Neural progenitor cell (in vitro differentiated cells): ENCODE results near the gene PRRC2C. TPM values are rescaled to one million over a fixed set of nuclear protein-coding genes. Genes with fewer than 3 reads are reported as not detected.

Experiments used
- DNase-seq: peaks from one replicate; pipeline ENCODE4 v3.0.0-alpha.2; 2016; ENCODE audit warnings: low spot score
- H2AFZ ChIP-seq: fragments of 200-600 bp; sonication (generic); replicated peaks from 2 replicates; pipeline ENCODE4 v1.6.1; 2016; ENCODE audit warnings: antibody characterized with exemption
- H3F3A ChIP-seq: fragments of 200-600 bp; sonication (generic); 2 replicates; pipeline ENCODE4 v1.6.1; 2016; ENCODE audit warnings: antibody characterized with exemption, low read depth
- H3K27ac ChIP-seq: fragments of 200-600 bp; sonication (generic); 2 replicates; pipeline ENCODE4 v1.5.1; 2016; ENCODE audit warnings: mild to moderate bottlenecking
- H3K27me3 ChIP-seq: fragments of 200-600 bp; sonication (generic); 2 replicates; pipeline ENCODE4 v1.6.1; 2016; ENCODE audit warnings: mild to moderate bottlenecking, moderate library complexity
- H3K36me3 ChIP-seq: fragments of 200-600 bp; sonication (generic); 2 replicates; pipeline ENCODE4 v1.5.1; 2016
- H3K4me1 ChIP-seq: fragments of 200-600 bp; sonication (generic); 2 replicates; pipeline ENCODE4 v1.6.1; 2016; ENCODE audit warnings: mixed run types
- H3K4me2 ChIP-seq: fragments of 200-600 bp; sonication (generic); 2 replicates; pipeline ENCODE4 v1.6.1; 2016
- H3K4me3 ChIP-seq: fragments of 200-600 bp; sonication (generic); 2 replicates; pipeline ENCODE4 v1.5.1; 2016
- H3K79me2 ChIP-seq: fragments of 200-600 bp; sonication (generic); 2 replicates; pipeline ENCODE4 v1.6.1; 2016; ENCODE audit warnings: low read depth
- H3K9ac ChIP-seq: fragments of 200-600 bp; sonication (generic); 2 replicates; pipeline ENCODE4 v1.6.1; 2016
- H3K9me3 ChIP-seq: fragments of 200-600 bp; sonication (generic); 2 replicates; pipeline ENCODE4 v1.5.1; 2016; ENCODE audit warnings: low read depth
- H4K20me1 ChIP-seq: fragments of 200-600 bp; sonication (generic); 2 replicates; pipeline ENCODE4 v1.6.1; 2016; ENCODE audit warnings: low read depth
- H3K27ac Mint-ChIP-seq: 3 replicates; pipeline ENCODE4 v1.8.0; 2021; ENCODE audit warnings: mixed read lengths
- H3K27me3 Mint-ChIP-seq: 2 replicates; pipeline ENCODE4 v1.8.0; 2022; ENCODE audit warnings: low read depth, mild to moderate bottlenecking, inconsistent platforms, moderate library complexity, mixed read lengths; ENCODE audit not compliant: insufficient read depth
- H3K36me3 Mint-ChIP-seq: 3 replicates; pipeline ENCODE4 v1.8.0; 2021; ENCODE audit warnings: mixed read lengths
- H3K4me1 Mint-ChIP-seq: 3 replicates; pipeline ENCODE4 v1.8.0; 2021; ENCODE audit warnings: mixed read lengths
- H3K4me3 Mint-ChIP-seq: 3 replicates; pipeline ENCODE4 v1.8.0; 2021; ENCODE audit warnings: mild to moderate bottlenecking, moderate library complexity, mixed read lengths
- H3K9me3 Mint-ChIP-seq: 3 replicates; pipeline ENCODE4 v1.8.0; 2020; ENCODE audit warnings: mixed read lengths
- EZH2 ChIP-seq: fragments of 200-600 bp; sonication (generic); IDR thresholded peaks from 2 replicates; pipeline ENCODE4 v1.6.1; 2017; ENCODE audit warnings: antibody characterized with exemption, mild to moderate bottlenecking, moderate library complexity
- EZH2phosphoT487 ChIP-seq: fragments of 200-600 bp; sonication (generic); IDR thresholded peaks from 2 replicates; pipeline ENCODE4 v1.6.1; 2017; ENCODE audit warnings: antibody characterized with exemption
- total RNA-seq: library from RNA; depleted of rRNA; stranded (reverse); fragments of >200 nt; gene quantifications from 2 replicates; pipeline ENCODE4 v1.2.3, GENCODE V29; 2015; ENCODE audit warnings: low replicate concordance
- TF ChIP-seq, protein P1 (sequence below): fragments of 200-600 bp; sonication (generic); IDR thresholded peaks from 2 replicates; pipeline ENCODE4 v1.5.1; 2017; ENCODE audit warnings: antibody characterized with exemption, mild to moderate bottlenecking

The PRRC2C gene
- total RNA-seq, 1 donor from 2014 or later, result 89.9 TPM

DNA sequence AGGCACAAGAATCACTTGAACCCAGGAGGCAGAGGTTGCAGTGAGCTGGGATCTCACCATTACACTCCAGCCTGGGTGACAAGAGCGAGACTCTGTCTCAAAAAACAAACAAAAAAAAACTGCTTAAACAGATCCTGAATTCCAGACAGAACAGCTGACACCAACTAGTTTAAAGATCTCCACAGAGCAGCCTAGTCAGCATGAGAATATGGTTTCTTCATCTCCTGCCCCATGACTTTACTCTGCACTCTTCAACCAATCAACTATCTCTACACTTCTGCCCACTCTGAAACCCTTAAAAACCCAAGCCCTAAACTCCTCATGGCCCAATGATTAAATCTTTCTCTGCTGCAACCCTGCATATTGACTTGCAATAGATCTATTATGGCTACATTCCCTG is 7.5 kb upstream of the PRRC2C start:
- Mint-ChIP-seq H3K4me3 (no peak overlapping the region), H3K27ac (no peak overlapping the region), H3K36me3 (no peaks in the 10 kb centered on the region), H3K27me3 (peaks cover 2% of the 10 kb centered on the region), H3K4me1 (peaks cover 21% of the 10 kb centered on the region), H3K9me3 (no peaks in the 10 kb centered on the region)
- H3K4me1 ChIP-seq, result peaks cover 3% of the 10 kb centered on the region
- H3K4me3 ChIP-seq, result no peak overlapping the region
- H3K27me3 ChIP-seq, result no peaks in the 10 kb centered on the region
- DNase-seq, result no peak
- no peaks in the 10 kb centered on the region for H4K20me1 ChIP-seq
- TF ChIP-seq EZH2, result no peak
- no peak for TF ChIP-seq EZH2phosphoT487
- TF ChIP-seq, protein P1, sequence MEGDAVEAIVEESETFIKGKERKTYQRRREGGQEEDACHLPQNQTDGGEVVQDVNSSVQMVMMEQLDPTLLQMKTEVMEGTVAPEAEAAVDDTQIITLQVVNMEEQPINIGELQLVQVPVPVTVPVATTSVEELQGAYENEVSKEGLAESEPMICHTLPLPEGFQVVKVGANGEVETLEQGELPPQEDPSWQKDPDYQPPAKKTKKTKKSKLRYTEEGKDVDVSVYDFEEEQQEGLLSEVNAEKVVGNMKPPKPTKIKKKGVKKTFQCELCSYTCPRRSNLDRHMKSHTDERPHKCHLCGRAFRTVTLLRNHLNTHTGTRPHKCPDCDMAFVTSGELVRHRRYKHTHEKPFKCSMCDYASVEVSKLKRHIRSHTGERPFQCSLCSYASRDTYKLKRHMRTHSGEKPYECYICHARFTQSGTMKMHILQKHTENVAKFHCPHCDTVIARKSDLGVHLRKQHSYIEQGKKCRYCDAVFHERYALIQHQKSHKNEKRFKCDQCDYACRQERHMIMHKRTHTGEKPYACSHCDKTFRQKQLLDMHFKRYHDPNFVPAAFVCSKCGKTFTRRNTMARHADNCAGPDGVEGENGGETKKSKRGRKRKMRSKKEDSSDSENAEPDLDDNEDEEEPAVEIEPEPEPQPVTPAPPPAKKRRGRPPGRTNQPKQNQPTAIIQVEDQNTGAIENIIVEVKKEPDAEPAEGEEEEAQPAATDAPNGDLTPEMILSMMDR, result no peak
- no peaks in the 10 kb centered on the region for H3K79me2 ChIP-seq
- H3K9ac ChIP-seq, result no peak overlapping the region
- H3F3A ChIP-seq, result peaks cover 3% of the 10 kb centered on the region
- no peak overlapping the region for H3K27ac ChIP-seq
- H3K36me3 ChIP-seq, result no peaks in the 10 kb centered on the region
- no peaks in the 10 kb centered on the region for H3K9me3 ChIP-seq
- no peak overlapping the region for H3K4me2 ChIP-seq
- H2AFZ ChIP-seq, result no peak overlapping the region

- H3K9ac ChIP-seq, result no peak overlapping the region
- no peaks in the 10 kb centered on the region for H3K36me3 ChIP-seq
- Mint-ChIP-seq H3K9me3 (no peaks in the 10 kb centered on the region), H3K36me3 (no peaks in the 10 kb centered on the region), H3K4me3 (no peak overlapping the region), H3K4me1 (peaks cover 27% of the 10 kb centered on the region), H3K27ac (no peak overlapping the region), H3K27me3 (peaks cover 2% of the 10 kb centered on the region)
- no peaks in the 10 kb centered on the region for H3K9me3 ChIP-seq
- no peak for DNase-seq
- TF ChIP-seq EZH2 (no peak), EZH2phosphoT487 (no peak)
- TF ChIP-seq, protein P1, result no peak
- H3F3A ChIP-seq, result peaks cover 3% of the 10 kb centered on the region
- H3K4me3 ChIP-seq, result no peak overlapping the region
- peaks cover 6% of the 10 kb centered on the region for H3K4me1 ChIP-seq
- peak overlapping the region; percentile 92 for H2AFZ ChIP-seq
- no peak overlapping the region for H3K4me2 ChIP-seq
- H4K20me1 ChIP-seq, result no peaks in the 10 kb centered on the region
- no peak overlapping the region for H3K27ac ChIP-seq
- H3K27me3 ChIP-seq, result no peaks in the 10 kb centered on the region
- no peaks in the 10 kb centered on the region for H3K79me2 ChIP-seq
These were observed 5.3 kb upstream of the PRRC2C start for GRCh38 chr1:171480035-171480434.

DNA sequence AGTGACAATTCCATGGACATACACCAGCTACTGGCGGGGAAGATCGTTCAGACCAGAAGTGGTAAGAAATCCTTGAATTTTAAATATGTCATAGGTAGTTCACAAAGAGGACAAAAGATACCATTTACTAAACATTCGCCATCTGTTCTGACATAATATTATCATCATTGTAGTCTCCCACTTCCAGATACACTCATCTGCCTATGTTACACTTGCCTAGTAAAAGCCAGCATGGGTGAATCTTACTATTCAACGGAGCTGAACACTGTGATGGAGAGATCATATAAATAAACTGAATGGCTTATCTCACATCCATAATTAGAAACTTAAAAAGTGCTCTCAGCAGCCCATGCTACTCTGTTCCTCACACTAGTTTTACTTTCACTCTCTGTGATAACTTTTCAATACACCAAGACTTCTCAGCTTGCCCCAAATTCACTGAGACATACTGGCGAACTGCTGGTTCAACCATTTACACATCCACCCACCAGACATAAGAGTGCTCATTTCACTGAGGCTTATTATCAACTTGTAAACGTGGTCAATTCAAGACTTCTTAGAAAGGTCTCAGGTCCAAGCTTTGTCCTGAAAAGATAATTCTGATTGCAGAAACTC is 463 bp upstream of the PRRC2C start:
- Histone ChIP-seq H3K4me2 (peak overlapping the region; percentile 72), H3K27me3 (no peaks in the 10 kb centered on the region), H3F3A (peaks cover 11% of the 10 kb centered on the region), H3K4me1 (peaks cover 20% of the 10 kb centered on the region), H4K20me1 (peaks cover 41% of the 10 kb centered on the region), H2AFZ (peak overlapping the region; percentile 94), H3K36me3 (peaks cover 4% of the 10 kb centered on the region), H3K9me3 (no peaks in the 10 kb centered on the region), H3K9ac (no peak overlapping the region), H3K4me3 (peak overlapping the region; percentile 74), H3K79me2 (peaks cover 45% of the 10 kb centered on the region), H3K27ac (no peak overlapping the region)
- DNase-seq, result no peak
- H3K4me3 Mint-ChIP-seq, result peak overlapping the region; percentile 99
- H3K9me3 Mint-ChIP-seq, result no peaks in the 10 kb centered on the region
- peaks cover 11% of the 10 kb centered on the region for H3K36me3 Mint-ChIP-seq
- peaks cover 46% of the 10 kb centered on the region for H3K4me1 Mint-ChIP-seq
- TF ChIP-seq, protein P1, result no peak
- no peak for TF ChIP-seq EZH2phosphoT487
- no peak for TF ChIP-seq EZH2
- peak overlapping the region; percentile 97 for H3K27ac Mint-ChIP-seq
- peaks cover 4% of the 10 kb centered on the region for H3K27me3 Mint-ChIP-seq
